ENCODE results near the gene KCNQ5.

The KCNQ5 gene

GRCh38 chr6:72683797-72684196 lies 61.9 kb downstream of the KCNQ5 start:
- no peak for DNase-seq

GRCh38 chr6:72689107-72689954 lies 67.5 kb downstream of the KCNQ5 start:
- no peak for DNase-seq

GRCh38 chr6:72691249-72691648 lies 69.4 kb downstream of the KCNQ5 start:
- no peak for DNase-seq

GRCh38 chr6:72696055-72696454 lies 74.2 kb downstream of the KCNQ5 start:
- DNase-seq, result no peak

GRCh38 chr6:72699159-72699558 lies 77.3 kb downstream of the KCNQ5 start:
- DNase-seq, result no peak

GRCh38 chr6:72702421-72702820 lies 80.6 kb downstream of the KCNQ5 start:
- DNase-seq, result no peak

GRCh38 chr6:72703093-72703492 lies 81.2 kb downstream of the KCNQ5 start:
- no peak for DNase-seq

- no peak for DNase-seq
Observed at GRCh38 chr6:72704979-72705378, 83.1 kb downstream of the KCNQ5 start.

- no peak for DNase-seq
Observed at GRCh38 chr6:72709431-72709830, 87.6 kb downstream of the KCNQ5 start.

- no peak for DNase-seq
Observed at GRCh38 chr6:72711731-72712130, 89.9 kb downstream of the KCNQ5 start.

- no peak for DNase-seq
Observed at GRCh38 chr6:72712910-72713309, 91.0 kb downstream of the KCNQ5 start.

- no peak for DNase-seq
Observed at GRCh38 chr6:72715119-72715518, 93.3 kb downstream of the KCNQ5 start.

- no peak for DNase-seq
Observed at GRCh38 chr6:72716916-72717315, 95.1 kb downstream of the KCNQ5 start.

GRCh38 chr6:72720464-72720863 lies 98.6 kb downstream of the KCNQ5 start:
- DNase-seq, result no peak

GRCh38 chr6:72721346-72721745 lies 99.5 kb downstream of the KCNQ5 start:
- DNase-seq, result no peak

GRCh38 chr6:72724545-72724944 lies 102.7 kb downstream of the KCNQ5 start:
- no peak for DNase-seq

- DNase-seq, result no peak
Observed at GRCh38 chr6:72728706-72729343, 107.0 kb downstream of the KCNQ5 start.

GRCh38 chr6:72733045-72733444 lies 111.2 kb downstream of the KCNQ5 start:
- no peak for DNase-seq

- DNase-seq, result no peak
Observed at GRCh38 chr6:72738091-72738490, 116.2 kb downstream of the KCNQ5 start.

- DNase-seq, result no peak
Observed at GRCh38 chr6:72739368-72739779, 117.5 kb downstream of the KCNQ5 start.

GRCh38 chr6:72740135-72740534 lies 118.3 kb downstream of the KCNQ5 start:
- DNase-seq, result no peak

- no peak for DNase-seq
Observed at GRCh38 chr6:72741083-72741482, 119.2 kb downstream of the KCNQ5 start.

- DNase-seq, result no peak
Observed at GRCh38 chr6:72742001-72742673, 120.3 kb downstream of the KCNQ5 start.

- no peak for DNase-seq
Observed at GRCh38 chr6:72746276-72746675, 124.4 kb downstream of the KCNQ5 start.

Measured in activated T-cell treated with anti-CD3 and anti-CD28 coated beads, Interleukin-2, amount 50 U/mL, for 1 hour (primary cell).